Measurements from ENCODE around the gene XRCC6.
A peak's percentile ranks its signal among the peaks of the same experiment; 100 is the strongest.
"Not testable (repeated sequence)": the region's sequence is repeated elsewhere in the genome, so short reads cannot be mapped to it uniquely, and the experiment has no call there.

Gene XRCC6

GRCh38 chr22:41598891-41599635 is 22.0 kb upstream of the XRCC6 start:
- DNase-seq = no peak

DNA sequence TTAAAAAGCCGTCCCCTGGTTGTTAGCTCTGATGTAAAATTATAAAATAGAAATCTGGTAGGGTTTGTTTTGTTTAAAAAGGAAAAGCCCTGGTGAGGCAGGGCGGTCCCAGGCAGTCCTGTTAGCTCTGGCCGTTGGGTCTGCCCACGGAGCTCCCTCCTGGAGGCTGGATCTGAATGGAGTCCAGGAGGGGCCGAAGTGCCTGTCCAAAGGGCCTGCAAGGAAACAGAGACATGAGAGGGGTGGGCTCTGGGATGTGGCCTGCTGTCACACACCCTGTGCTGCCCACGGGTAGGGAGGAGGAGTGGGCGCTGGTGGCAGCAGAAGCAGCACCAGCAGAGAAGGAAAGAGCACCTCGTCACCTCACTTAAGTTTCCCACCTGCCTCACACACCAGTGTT is 20.1 kb upstream of the XRCC6 start:
- DNase-seq = no peak

DNA sequence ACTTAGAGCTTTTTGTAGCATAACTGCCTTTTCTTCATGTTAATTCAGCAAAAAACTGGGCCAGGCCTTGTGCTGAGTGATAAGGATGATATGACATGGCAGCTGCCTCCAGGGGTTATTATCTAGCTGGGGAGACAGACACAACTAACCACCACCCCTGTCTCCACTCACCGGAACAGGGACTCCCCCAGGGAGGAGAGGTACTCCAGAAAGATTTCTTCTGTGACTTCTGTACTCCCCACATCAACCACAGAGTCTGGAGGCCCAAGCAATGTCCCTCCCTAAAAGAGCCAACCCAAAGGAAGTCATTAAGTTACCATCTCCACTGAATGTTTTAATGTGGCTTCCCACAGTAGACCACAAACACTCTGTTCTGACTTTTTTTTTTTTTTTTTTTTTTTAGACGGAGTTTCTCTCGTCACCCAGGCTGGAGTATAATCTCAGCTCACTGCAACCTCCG is 17.2 kb upstream of the XRCC6 start:
- peak; percentile 63 to 86 for DNase-seq

- no peak for DNase-seq
These were observed 12.7 kb upstream of the XRCC6 start for GRCh38 chr22:41608386-41608785.

DNA sequence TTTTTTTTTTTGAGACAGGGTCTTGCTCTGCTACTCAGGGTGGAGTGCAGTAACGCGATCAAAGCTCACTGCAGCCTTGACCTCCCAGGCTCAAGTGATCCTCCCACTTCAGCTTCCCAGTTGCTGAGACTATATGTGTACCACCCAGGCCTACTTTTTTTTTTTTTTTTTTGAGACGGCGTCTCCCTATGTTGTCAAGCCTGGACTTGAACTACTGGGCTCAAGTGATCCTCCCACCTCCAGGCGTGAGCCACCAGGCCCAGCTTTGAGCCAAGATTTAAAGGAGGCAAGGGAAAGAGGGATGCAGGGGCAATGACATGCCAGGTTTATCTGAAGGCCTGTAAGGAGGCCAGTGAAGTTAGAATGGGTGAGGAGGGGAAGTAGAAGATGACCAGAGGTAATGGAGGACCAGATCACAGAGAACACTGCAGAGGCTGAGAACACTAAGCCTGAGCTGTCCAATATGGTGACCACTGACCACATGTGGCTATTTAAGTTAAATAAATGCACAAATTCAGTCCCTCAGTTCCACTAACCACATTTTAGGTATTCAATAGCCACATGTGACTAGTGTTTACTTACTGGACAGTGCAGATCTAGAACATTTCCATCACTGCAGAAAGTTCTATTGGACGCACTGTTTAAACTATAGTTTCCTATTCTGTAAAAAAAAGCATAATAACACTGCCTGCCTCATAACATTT is 8.3 kb upstream of the XRCC6 start:
- DNase-seq = no peak

- DNase-seq = no peak
These were observed 7.6 kb upstream of the XRCC6 start for GRCh38 chr22:41613456-41613855.

DNA sequence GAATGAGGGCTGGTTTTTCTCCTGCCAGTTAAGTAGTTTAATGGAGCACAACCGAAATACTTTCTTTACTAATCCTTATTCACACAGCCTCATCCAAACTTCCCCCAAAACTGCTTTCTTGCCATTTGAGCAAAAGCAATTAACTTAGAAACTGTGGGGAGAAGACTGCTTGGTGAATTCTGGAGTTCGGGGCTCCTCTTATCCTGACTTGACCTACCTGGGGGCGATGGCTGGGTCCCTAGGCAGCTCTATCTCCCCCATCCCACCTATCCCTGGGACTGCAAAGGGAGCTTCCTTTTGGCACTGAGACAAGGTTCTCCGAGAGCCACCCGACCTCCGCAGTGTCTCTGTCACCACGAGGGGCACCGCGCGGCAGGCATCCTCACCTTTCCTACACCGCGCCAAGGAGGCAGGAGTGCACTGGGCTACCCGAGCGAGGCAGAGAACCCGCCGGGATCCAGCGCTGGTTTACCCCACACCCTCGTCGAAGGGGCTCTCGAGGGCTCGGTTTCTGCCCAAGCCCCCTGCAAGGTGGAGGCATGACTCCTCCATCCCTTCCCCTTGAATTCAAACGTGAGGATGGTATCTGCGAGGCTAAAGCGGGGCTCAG is 1.0 kb upstream of the XRCC6 start:
- DNase-seq = peak; percentile 28 to 45

DNA sequence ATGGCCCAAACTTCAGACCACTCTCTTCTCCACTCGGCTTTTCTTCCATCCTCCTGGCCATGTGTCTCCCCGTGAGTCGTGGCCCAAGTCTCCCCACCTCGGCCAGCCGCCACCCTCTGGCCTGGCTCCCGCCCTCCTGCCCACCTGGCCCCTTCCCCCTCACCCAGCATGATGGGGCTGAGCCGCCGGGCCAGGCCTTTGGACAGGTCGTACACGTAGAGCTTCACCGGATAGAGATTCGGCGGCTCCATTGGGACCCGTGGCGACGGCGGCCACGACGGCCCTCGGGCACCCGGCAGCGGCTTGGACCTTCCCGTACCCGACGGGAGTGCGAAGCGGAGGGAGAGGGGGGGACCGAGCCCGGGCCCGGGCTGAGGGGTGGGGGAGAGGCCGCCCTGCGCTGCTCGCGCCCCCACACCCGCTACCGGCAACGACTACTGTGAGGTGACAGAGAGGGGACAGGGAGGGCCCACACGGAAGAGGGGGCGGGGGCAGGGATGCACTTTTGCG is 451 bp upstream of the XRCC6 start, which contains the start of gene DESI1:
Gene DESI1, minus strand, starts transcription at position 455 of the 510 bp plus-strand sequence. Its CDS starts 204 bp downstream, at position 251.
- DNase-seq = no peak

DNA sequence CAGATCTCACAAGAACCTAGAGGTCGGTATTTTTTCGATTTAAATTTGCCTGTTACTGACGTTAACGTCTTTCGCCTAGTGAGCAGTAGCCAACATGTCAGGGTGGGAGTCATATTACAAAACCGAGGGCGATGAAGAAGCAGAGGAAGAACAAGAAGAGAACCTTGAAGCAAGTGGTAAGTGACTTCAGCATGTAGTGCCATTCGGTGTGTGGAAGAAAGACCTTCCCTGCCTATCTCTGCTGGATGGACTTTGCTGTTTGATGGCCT is 750 bp downstream of the XRCC6 start:
- DNase-seq = no peak

DNA sequence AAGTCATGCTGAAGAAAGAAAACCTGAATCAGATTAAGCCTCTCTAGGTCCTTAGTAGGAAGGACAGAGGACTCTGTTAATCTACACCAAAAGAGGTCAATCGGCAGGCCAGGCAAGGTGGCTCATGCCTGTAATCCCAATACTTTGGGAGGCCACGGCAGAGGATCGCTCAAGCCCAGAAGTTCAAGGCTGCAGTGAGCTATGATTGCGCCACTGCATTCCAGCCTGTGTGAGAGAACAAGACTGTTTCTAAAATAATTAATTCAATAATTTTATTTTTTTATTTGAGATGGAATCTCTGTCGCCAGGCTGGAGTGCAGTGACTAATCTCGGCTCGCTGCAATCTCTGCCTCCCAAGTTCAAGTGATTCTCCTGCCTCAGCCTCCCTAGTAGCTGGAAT is 4.5 kb downstream of the XRCC6 start:
- DNase-seq = no peak

DNA sequence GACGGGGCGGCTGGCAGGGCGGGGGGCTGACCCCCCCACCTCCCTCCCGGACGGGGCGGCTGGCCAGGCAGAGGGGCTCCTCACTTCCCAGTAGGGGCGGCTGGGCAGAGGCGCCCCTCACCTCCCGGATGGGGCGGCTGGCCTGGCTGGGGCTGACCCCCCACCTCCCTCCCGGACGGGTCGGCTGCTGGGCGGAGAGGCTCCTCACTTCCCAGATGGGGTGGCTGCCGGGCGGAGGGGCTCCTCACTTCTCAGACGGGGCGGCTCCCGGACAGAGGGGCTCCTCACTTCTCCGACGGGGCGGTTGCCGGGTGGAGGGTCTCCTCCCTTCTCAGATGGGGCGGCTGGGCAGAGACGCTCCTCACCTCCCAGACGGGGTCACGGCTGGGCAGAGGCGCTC is 10.0 kb downstream of the XRCC6 start:
- not testable (repeated sequence) for DNase-seq

- not testable (repeated sequence) for DNase-seq
These were observed 10.5 kb downstream of the XRCC6 start for GRCh38 chr22:41631615-41632014.

GRCh38 chr22:41634610-41635009 is 13.5 kb downstream of the XRCC6 start:
- DNase-seq = not testable (repeated sequence)

GRCh38 chr22:41636467-41636866 is 15.4 kb downstream of the XRCC6 start:
- DNase-seq = no peak

GRCh38 chr22:41637623-41638022 is 16.5 kb downstream of the XRCC6 start:
- not testable (repeated sequence) for DNase-seq

DNA sequence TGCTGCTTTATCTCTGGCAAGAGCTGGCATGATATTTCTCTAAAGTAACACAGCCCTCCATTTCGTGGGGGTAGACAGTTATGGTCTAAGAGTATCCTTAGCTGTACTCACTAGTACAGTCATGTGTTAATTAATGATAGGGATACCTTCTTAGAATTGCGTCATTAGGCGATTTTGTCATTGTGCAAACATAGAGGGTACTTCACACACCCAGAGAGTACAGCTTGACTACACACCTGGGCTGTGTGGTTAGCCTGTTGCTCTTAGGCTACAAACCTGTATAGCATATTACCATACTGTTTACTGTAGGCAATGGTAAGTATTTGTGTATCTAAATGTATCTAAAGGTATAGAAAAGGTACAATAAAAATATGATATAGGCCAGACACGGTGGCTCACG is 17.0 kb downstream of the XRCC6 start:
- no peak for DNase-seq

DNA sequence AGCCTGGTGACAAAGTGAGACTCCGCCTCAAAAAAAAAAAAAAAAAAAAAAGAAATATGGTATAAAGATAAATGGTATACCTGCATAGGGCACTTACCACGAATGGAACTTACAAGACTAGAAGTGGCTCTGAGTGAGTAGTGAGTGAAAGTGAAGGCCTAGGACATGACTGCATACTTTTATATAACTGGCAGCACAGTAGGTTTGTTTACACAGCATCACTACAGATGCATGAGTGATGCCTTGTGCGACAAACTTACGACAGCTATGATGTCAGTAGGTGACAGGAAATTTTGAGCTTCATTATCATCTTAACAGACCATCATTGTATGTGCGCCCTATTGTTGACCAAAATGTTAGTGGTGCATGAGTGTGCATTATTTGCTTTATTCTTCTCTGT is 17.7 kb downstream of the XRCC6 start:
- DNase-seq = no peak

DNA sequence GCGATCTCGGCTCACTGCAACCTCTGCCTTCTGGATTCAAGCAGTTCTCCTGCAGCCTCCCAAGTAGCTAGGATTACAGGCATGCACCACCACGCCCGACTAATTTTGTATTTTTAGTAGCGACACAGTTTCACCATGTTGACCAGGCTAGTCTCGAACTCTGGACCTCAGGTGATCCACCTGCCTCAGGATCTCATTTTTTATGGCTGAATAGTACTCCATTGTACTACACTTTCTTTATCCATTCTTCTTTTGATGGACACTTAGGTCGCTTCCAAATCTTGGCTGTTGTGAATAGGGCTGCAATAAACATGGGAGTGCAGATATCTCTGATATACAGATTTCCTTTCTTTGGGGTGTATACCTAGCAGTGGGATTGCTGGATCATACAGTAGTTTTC is 20.8 kb downstream of the XRCC6 start:
- DNase-seq = no peak

GRCh38 chr22:41642331-41643110 is 21.4 kb downstream of the XRCC6 start:
- no peak for DNase-seq

DNA sequence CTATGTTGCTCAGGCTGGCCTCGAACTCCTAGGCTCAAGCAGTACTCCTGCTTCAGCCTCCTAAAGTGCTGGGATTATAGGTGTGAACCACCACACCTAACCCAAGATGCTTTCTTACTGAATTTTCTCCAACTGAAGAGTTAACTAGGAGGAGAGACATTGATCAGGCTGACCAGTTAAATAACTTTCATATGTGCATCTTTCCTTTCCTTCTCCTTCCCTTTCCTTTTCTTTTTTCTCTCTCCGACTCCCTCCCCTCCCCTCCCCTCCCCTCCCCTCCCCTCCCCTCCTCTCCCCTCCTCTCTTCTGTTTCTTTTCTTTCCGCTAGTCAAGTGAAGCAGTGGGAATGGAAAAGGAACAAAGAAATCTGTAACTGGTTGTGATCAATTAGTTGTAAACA is 26.7 kb downstream of the XRCC6 start:
- DNase-seq = no peak

- no peak for DNase-seq
These were observed 27.3 kb downstream of the XRCC6 start for GRCh38 chr22:41648432-41648831.

GRCh38 chr22:41650229-41650628 is 29.1 kb downstream of the XRCC6 start:
- no peak for DNase-seq

GRCh38 chr22:41650821-41651220 is 29.7 kb downstream of the XRCC6 start:
- DNase-seq = no peak

All from CD4-positive, alpha-beta T cell treated with Interleukin-4 for 1 hour (primary cell).